Stomach (tissue), 9 donors: ENCODE measurements around the gene PRKCE. TPM values are rescaled to one million over a fixed set of nuclear protein-coding genes. Genes with fewer than 3 reads are reported as not detected.

ENCODE experiments used
- DNase-seq, 2 donors: peaks; one replicate each; pipeline versions ENCODE4 v3.0.0 to v3.0.0-alpha.2; 2013 to 2019
- H3K27ac ChIP-seq, 5 donors: fragments of 200-600 bp in 4 of 5; sonication (generic) in 4 of 5; one replicate each; pipeline ENCODE4 v1.5.1; 2013 to 2019; ENCODE audit warnings: mild to moderate bottlenecking in 1 of 5, moderate library complexity in 1 of 5
- H3K27me3 ChIP-seq, 3 donors: fragments of 200-600 bp; sonication (generic); one replicate each; pipeline ENCODE4 v1.5.1; 2017 to 2019; ENCODE audit warnings: mixed run types in 1 of 3
- H3K36me3 ChIP-seq, 4 donors: fragments of 200-600 bp; sonication (generic); 1 replicate in 3 of 4; 2 replicates in 1 of 4; pipeline ENCODE4 v1.5.1; 2016 to 2019
- H3K4me1 ChIP-seq, 4 donors: fragments of 200-600 bp; sonication (generic); one replicate each; pipeline ENCODE4 v1.5.1; 2016 to 2019
- H3K4me3 ChIP-seq, 4 donors: fragments of 200-600 bp; sonication (generic) in 3 of 4; one replicate each; pipeline ENCODE4 v1.5.1; 2016 to 2019; ENCODE audit warnings: mild to moderate bottlenecking in 1 of 4
- H3K9me3 ChIP-seq, 4 donors: fragments of 200-600 bp; sonication (generic); one replicate each; pipeline ENCODE4 v1.5.1; 2016 to 2019
- EP300 ChIP-seq: sonication (generic); formaldehyde crosslinking; IDR thresholded peaks from one replicate; pipeline ENCODE4 v1.6.1; 2017; ENCODE audit warnings: antibody characterized with exemption
- POLR2A ChIP-seq, 4 donors: fragments of 450-650 bp; IDR thresholded peaks; one replicate each; pipeline ENCODE4 v1.6.1; 2016; ENCODE audit warnings: antibody characterized with exemption in 4 of 4, control low read depth in 2 of 4, mild to moderate bottlenecking in 1 of 4, moderate library complexity in 1 of 4
- POLR2AphosphoS5 ChIP-seq, 3 donors: sonication (generic); formaldehyde crosslinking; IDR thresholded peaks; one replicate each; pipeline ENCODE4 v1.6.1; 2016; ENCODE audit warnings: antibody characterized with exemption in 3 of 3
- WGBS, 5 donors: extraction: QIAGEN DNeasy Blood & Tissue Kit in 3 of 5; methylation state at CpG; one replicate each; pipeline versions ENCODE4 v1.1.5 to v1.1.7; 2013 to 2018; 5-methylcytosine and 5-hydroxymethylcytosine counted together
- intact Hi-C: fragments of 100-400 bp; cut with DNase I; formaldehyde crosslinking; loops from one replicate; pipeline ENCODE4 v1.15.1; 2023; ENCODE audit warnings: low total_unique reads
- polyA plus RNA-seq, 3 donors: library from polyadenylated mRNA; stranded (reverse); fragments of 200-250 nt; gene quantifications; one replicate each; pipeline ENCODE4 v1.2.3, GENCODE V29; 2013
- total RNA-seq, 5 donors: library from RNA; depleted of rRNA; stranded (reverse); fragments of >200 nt; gene quantifications; one replicate each; pipeline versions ENCODE4 v1.1.0 to v1.2.3, GENCODE V29; 2014 to 2016
- TF ChIP-seq, protein P1 (sequence below), 7 experiments: fragments of 450-650 bp in 4 of 7; fragments of 200-600 bp in 3 of 7; sonication (generic) in 3 of 7; IDR thresholded peaks; one replicate each; pipeline ENCODE4 v1.5.1; 2016 to 2019; ENCODE audit warnings: antibody characterized with exemption in 7 of 7, control low read depth in 2 of 7, mild to moderate bottlenecking in 1 of 7
- donor health status: healthy with polysubstance abuse.
- donor health status: Bipolar disorder and iron deficiency.
- donor health status: healthy.

Gene PRKCE
- total and polyA plus RNA-seq, 8 donors: 2.0 to 92.0 (median 10.0) TPM

DNA sequence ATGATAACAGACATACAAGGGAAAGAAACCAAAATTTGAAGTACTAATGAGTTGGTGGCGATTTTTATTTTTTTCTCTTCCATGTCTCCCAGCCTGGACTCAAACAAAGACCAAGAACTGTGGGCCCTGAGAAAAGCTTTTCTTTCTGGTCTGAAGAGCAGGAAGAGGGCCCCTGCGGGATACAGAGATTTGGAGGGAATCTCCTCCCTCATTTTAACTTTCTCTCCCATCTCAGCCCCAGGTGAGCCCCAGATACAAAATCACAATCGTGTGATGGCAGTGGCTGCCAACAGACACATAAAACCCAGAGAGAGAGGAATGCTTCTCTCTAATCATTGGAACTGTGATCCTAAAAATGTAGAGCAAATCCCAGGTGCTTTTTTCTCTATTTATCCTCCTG is 19.5 kb upstream of the PRKCE start:
- Histone ChIP-seq H3K27me3 (no peaks in the 10 kb centered on the region), H3K9me3 (no peaks in the 10 kb centered on the region), H3K27ac (no peak overlapping the region), H3K36me3 (no peaks in the 10 kb centered on the region), H3K4me1 (peaks cover 9 to 11% (median 10%) of the 10 kb centered on the region in 4 donors), H3K4me3 (no peak overlapping the region)
- TF ChIP-seq POLR2A (IDR thresholded peaks at IDR 0.05) (no peak), EP300 (no peak), POLR2AphosphoS5 (IDR thresholded peaks at IDR 0.05) (no peak)
- TF ChIP-seq, protein P1, sequence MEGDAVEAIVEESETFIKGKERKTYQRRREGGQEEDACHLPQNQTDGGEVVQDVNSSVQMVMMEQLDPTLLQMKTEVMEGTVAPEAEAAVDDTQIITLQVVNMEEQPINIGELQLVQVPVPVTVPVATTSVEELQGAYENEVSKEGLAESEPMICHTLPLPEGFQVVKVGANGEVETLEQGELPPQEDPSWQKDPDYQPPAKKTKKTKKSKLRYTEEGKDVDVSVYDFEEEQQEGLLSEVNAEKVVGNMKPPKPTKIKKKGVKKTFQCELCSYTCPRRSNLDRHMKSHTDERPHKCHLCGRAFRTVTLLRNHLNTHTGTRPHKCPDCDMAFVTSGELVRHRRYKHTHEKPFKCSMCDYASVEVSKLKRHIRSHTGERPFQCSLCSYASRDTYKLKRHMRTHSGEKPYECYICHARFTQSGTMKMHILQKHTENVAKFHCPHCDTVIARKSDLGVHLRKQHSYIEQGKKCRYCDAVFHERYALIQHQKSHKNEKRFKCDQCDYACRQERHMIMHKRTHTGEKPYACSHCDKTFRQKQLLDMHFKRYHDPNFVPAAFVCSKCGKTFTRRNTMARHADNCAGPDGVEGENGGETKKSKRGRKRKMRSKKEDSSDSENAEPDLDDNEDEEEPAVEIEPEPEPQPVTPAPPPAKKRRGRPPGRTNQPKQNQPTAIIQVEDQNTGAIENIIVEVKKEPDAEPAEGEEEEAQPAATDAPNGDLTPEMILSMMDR (IDR thresholded peaks at IDR 0.05): no peak
- no peak for DNase-seq
- 77 to 87% (median 78%) methylated on average over 3 of the region's 3 CpGs for WGBS, 5 donors
- intact Hi-C loops: no loop called here

DNA sequence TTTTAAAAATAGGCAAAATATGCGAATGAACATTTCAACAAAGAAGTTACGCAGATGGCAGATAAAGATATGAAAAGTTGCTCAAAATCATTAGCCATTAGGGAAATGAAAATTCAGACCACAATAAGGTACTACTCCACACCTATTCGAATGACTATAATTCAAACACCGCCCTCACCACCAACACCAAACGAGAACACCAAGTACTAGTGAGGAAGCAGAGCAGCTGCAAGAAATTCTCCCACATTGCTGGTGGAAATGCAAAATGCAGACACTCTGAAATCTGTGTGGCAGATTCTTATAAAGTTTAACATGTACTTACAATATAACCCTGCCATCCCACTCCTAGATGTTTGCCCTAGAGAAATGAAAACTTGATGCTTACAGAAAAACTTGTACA is 17.3 kb upstream of the PRKCE start:
- no peak for DNase-seq
- WGBS, 5 donors: 87 to 90% (median 88%) methylated on average over 5 of the region's 5 CpGs
- TF ChIP-seq POLR2A (IDR thresholded peaks at IDR 0.05) (no peak), EP300 (no peak), POLR2AphosphoS5 (IDR thresholded peaks at IDR 0.05) (no peak)
- TF ChIP-seq, protein P1 (IDR thresholded peaks at IDR 0.05): no peak

DNA sequence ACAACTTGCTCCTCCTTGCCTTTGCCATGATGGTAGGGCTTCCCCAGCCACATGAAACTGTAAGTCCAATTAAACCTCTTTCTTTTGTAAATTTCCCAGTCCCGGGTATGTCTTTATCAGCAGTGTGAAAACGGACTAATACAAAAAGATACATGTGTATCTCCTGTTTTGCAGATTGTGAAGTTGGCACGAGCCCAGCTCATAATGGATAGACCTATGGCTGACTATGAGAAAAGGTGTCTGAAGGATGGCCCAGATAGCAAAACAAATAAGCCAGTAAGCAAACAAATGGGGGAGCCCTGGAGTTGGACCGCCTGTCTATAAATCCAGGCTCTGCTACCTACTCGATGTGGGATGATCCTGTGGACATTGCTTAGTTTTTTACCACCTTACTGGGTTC is 15.5 kb upstream of the PRKCE start:
- TF ChIP-seq EP300 (no peak), POLR2AphosphoS5 (IDR thresholded peaks at IDR 0.05) (no peak), POLR2A (IDR thresholded peaks at IDR 0.05) (no peak)
- TF ChIP-seq, protein P1 (IDR thresholded peaks at IDR 0.05): no peak
- WGBS, 5 donors: 50 to 74% (median 69%) methylated on average over 5 of the region's 5 CpGs
- no peak for DNase-seq
- Histone ChIP-seq H3K36me3 (no peaks in the 10 kb centered on the region), H3K9me3 (no peaks in the 10 kb centered on the region), H3K4me1 (no peaks in the 10 kb centered on the region), H3K27me3 (no peaks in the 10 kb centered on the region), H3K27ac (no peak overlapping the region), H3K4me3 (no peak overlapping the region)
- intact Hi-C loops: no loop called here

More for the DNA sequence above, 17.3 kb upstream of the PRKCE start:
- no peaks in the 10 kb centered on the region for H3K27me3 ChIP-seq
- no peaks in the 10 kb centered on the region for H3K9me3 ChIP-seq
- H3K36me3 ChIP-seq: no peaks in the 10 kb centered on the region
- intact Hi-C loops: no loop called here
- H3K27ac ChIP-seq: no peak overlapping the region
- no peaks in the 10 kb centered on the region for H3K4me1 ChIP-seq
- H3K4me3 ChIP-seq: no peak overlapping the region

DNA sequence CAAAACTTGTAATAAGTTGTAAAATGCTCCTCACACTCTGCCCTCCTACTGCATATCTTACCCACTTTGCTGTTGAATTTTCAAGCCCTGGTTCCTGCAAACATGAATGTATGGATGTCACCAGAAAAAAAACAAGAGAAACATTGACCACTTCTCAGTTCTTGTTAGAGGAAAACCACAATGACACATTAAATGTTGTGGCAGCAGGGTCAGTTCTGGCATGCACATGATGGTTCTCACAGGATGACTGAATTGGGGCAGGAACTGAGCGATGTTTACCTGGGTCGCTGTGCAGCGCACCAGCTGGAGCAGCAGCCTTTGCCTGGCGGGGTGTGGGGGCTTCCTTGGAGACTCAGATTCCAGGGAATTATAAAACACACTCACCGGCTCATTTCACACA is 14.0 kb upstream of the PRKCE start:
- Histone ChIP-seq H3K27ac (no peak overlapping the region), H3K36me3 (no peaks in the 10 kb centered on the region), H3K27me3 (peaks cover 0 to 9% (median 0%) of the 10 kb centered on the region in 3 donors), H3K9me3 (no peaks in the 10 kb centered on the region), H3K4me3 (no peak overlapping the region), H3K4me1 (no peaks in the 10 kb centered on the region)
- TF ChIP-seq, protein P1 (IDR thresholded peaks at IDR 0.05): no peak
- TF ChIP-seq POLR2AphosphoS5 (IDR thresholded peaks at IDR 0.05): no peak
- no peak for TF ChIP-seq POLR2A (IDR thresholded peaks at IDR 0.05)
- TF ChIP-seq EP300: no peak
- intact Hi-C loops: no loop called here
- 78 to 87% (median 79%) methylated on average over 5 of the region's 5 CpGs for WGBS, 5 donors
- DNase-seq: no peak
